ENCODE measurements around the gene DNAH2.
A peak's percentile ranks its signal among the peaks of the same experiment; 100 is the strongest.

DNAH2 gene

DNA sequence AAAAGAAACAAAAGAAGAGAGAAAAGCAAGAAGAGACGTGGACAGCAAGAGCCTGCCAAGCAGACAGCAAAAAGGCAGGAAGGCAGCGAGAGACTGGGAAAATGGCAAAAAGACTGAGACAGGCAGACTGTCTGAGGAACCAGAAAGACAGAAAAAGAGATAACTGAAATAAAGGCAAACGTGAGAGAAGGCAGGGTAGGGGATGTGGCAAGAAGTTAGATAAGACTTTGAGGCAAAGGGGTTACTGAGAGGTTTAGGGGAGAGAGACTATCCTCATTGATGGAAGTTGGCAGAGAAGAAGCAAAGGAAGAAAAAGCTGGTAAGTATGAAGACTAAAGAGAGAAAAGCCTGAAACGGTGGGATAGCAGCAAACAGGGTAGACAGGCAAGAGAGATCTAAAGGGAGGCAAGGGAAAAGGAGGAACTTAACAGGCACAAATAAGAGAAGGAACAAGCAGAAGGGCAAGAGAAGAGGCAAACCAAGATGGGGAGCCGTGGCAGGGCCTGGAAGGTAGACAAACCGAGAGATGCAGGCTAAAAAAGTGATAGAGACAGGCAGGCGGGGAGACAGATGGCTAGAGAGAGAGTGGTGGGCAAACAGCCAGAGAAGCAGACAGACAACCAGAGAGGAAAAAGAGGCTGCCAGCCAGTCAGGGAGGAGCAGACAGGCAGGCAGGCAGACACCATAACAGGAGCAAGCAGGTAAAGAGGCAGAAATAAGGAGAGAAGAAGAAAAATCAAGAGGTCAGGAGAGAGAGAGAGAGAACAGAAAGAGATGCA is 163.9 kb downstream of the DNAH2 start:
- H2AFZ ChIP-seq (ENCODE audit: low read length) = no peak overlapping the region
- H3K36me3 ChIP-seq (ENCODE audit: insufficient read depth, low read length) = peaks cover 29% of the 10 kb centered on the region
- H3K4me3 ChIP-seq (ENCODE audit: low read depth, low read length, poor library complexity, severe bottlenecking) = peak overlapping the region; percentile 60
- H3K27me3 ChIP-seq (ENCODE audit: insufficient read depth, low read length) = no peaks in the 10 kb centered on the region
- TF ChIP-seq, protein P1, sequence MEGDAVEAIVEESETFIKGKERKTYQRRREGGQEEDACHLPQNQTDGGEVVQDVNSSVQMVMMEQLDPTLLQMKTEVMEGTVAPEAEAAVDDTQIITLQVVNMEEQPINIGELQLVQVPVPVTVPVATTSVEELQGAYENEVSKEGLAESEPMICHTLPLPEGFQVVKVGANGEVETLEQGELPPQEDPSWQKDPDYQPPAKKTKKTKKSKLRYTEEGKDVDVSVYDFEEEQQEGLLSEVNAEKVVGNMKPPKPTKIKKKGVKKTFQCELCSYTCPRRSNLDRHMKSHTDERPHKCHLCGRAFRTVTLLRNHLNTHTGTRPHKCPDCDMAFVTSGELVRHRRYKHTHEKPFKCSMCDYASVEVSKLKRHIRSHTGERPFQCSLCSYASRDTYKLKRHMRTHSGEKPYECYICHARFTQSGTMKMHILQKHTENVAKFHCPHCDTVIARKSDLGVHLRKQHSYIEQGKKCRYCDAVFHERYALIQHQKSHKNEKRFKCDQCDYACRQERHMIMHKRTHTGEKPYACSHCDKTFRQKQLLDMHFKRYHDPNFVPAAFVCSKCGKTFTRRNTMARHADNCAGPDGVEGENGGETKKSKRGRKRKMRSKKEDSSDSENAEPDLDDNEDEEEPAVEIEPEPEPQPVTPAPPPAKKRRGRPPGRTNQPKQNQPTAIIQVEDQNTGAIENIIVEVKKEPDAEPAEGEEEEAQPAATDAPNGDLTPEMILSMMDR (IDR thresholded peaks at IDR 0.05; ENCODE audit: low read length) = no peak
- no peak for TF ChIP-seq EZH2 (IDR thresholded peaks at IDR 0.05; ENCODE audit: borderline replicate concordance, low read length)
- H3K27ac ChIP-seq (ENCODE audit: low read depth, low read length, poor library complexity, severe bottlenecking) = peak overlapping the region; percentile 97
- no peaks in the 10 kb centered on the region for H4K20me1 ChIP-seq (ENCODE audit: insufficient read depth, low read length)
- H3K9me2 ChIP-seq (ENCODE audit: low read depth, low read length) = no peaks in the 10 kb centered on the region
- H3K79me2 ChIP-seq (ENCODE audit: insufficient read depth, low read length) = peaks cover 10% of the 10 kb centered on the region
- H3K4me1 ChIP-seq (ENCODE audit: insufficient read depth, low read length, severe bottlenecking) = peaks cover 46% of the 10 kb centered on the region
- H3K4me2 ChIP-seq (ENCODE audit: low read length) = peak overlapping the region; percentile 85
- H3K9me3 ChIP-seq (ENCODE audit: low read length) = no peaks in the 10 kb centered on the region
- peaks cover 12% of the 10 kb centered on the region; the same call in 1 of the 2 replicates for H3F3A ChIP-seq (ENCODE audit: insufficient read depth, low read length)
- peak overlapping the region; percentile 81 for H3K9ac ChIP-seq (ENCODE audit: low read length)

DNA sequence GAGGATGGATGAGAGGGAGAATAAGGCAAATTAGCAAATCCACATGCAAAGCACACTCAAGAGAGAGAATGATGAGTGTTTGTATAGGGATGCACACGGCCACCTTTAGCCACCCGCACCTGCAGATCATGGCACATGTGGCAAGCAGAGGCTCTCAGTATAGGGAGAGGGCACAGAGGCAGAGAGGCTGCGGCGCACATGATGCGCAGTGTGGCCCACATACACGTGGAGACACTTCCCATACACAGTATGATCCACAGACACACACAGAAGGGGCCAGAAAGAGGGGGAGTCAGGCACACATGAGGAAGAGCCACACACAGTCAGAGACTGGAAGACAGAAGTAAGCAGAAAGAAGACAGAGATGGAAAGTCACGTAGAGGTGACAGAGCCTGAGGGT is 164.5 kb downstream of the DNAH2 start:
- Histone ChIP-seq H3F3A (ENCODE audit: insufficient read depth, low read length) (peaks cover 12% of the 10 kb centered on the region; the same call in 1 of the 2 replicates), H3K4me1 (ENCODE audit: insufficient read depth, low read length, severe bottlenecking) (peaks cover 51% of the 10 kb centered on the region), H3K4me2 (ENCODE audit: low read length) (peak overlapping the region; percentile 85), H3K79me2 (ENCODE audit: insufficient read depth, low read length) (peaks cover 16% of the 10 kb centered on the region), H3K9me3 (ENCODE audit: low read length) (no peaks in the 10 kb centered on the region), H4K20me1 (ENCODE audit: insufficient read depth, low read length) (no peaks in the 10 kb centered on the region), H3K4me3 (ENCODE audit: low read depth, low read length, poor library complexity, severe bottlenecking) (peak overlapping the region; percentile 60), H3K36me3 (ENCODE audit: insufficient read depth, low read length) (peaks cover 28% of the 10 kb centered on the region), H3K9ac (ENCODE audit: low read length) (peak overlapping the region; percentile 81), H3K27me3 (ENCODE audit: insufficient read depth, low read length) (no peaks in the 10 kb centered on the region), H3K27ac (ENCODE audit: low read depth, low read length, poor library complexity, severe bottlenecking) (peak overlapping the region; percentile 97), H3K9me2 (ENCODE audit: low read depth, low read length) (no peaks in the 10 kb centered on the region), H2AFZ (ENCODE audit: low read length) (no peak overlapping the region)
- no peak for TF ChIP-seq EZH2 (IDR thresholded peaks at IDR 0.05; ENCODE audit: borderline replicate concordance, low read length)
- TF ChIP-seq, protein P1 (IDR thresholded peaks at IDR 0.05; ENCODE audit: low read length) = no peak

DNA sequence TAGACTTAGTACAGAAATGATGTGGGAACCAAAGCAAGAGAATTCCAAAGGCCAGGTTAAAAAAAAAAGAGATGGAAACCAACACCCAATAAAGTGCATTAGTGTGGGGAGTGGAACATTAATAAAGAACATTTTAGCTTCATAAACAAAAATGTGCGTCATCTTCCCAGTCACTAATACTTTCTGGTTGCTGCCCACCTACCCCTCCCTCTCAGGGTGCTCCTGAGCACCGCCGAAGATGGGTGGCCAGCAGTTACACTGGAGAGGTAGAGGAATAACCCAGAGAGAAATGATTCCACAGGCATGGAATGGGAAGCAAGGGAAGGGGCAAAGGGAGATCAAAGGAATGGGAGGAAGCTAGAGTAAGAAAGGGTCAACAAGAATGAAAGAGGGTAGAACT is 165.1 kb downstream of the DNAH2 start:
- Histone ChIP-seq H3K36me3 (ENCODE audit: insufficient read depth, low read length) (peaks cover 24% of the 10 kb centered on the region), H3K4me2 (ENCODE audit: low read length) (peak overlapping the region; percentile 85), H3K27me3 (ENCODE audit: insufficient read depth, low read length) (no peaks in the 10 kb centered on the region), H3K4me3 (ENCODE audit: low read depth, low read length, poor library complexity, severe bottlenecking) (peak overlapping the region; percentile 60), H3K9me3 (ENCODE audit: low read length) (no peaks in the 10 kb centered on the region), H3K9ac (ENCODE audit: low read length) (peak overlapping the region; percentile 81), H4K20me1 (ENCODE audit: insufficient read depth, low read length) (no peaks in the 10 kb centered on the region), H3K4me1 (ENCODE audit: insufficient read depth, low read length, severe bottlenecking) (peaks cover 54% of the 10 kb centered on the region), H3K27ac (ENCODE audit: low read depth, low read length, poor library complexity, severe bottlenecking) (peak overlapping the region; percentile 97), H3K9me2 (ENCODE audit: low read depth, low read length) (no peaks in the 10 kb centered on the region), H2AFZ (ENCODE audit: low read length) (no peak overlapping the region), H3F3A (ENCODE audit: insufficient read depth, low read length) (peaks cover 12% of the 10 kb centered on the region; the same call in 1 of the 2 replicates), H3K79me2 (ENCODE audit: insufficient read depth, low read length) (peaks cover 17% of the 10 kb centered on the region)
- TF ChIP-seq, protein P1 (IDR thresholded peaks at IDR 0.05; ENCODE audit: low read length) = no peak
- no peak for TF ChIP-seq EZH2 (IDR thresholded peaks at IDR 0.05; ENCODE audit: borderline replicate concordance, low read length)
